ENCODE results near the gene UNC13A.

- TF ChIP-seq YY1 (IDR thresholded peaks at IDR 0.05; ENCODE audit: insufficient read depth, insufficient read length) = no peak
- TF ChIP-seq ZNF274 (IDR thresholded peaks at IDR 0.05; ENCODE audit: low read depth, low read length) = no peak
- TF ChIP-seq SUZ12 (IDR thresholded peaks at IDR 0.05; ENCODE audit: extremely low read depth, insufficient read depth, insufficient read length) = no peak
Observed at GRCh38 chr19:17590866-17591265, 97.3 kb downstream of the UNC13A start.
